Trophoblast cell (in vitro differentiated cells and primary cell): ENCODE results near the gene OR2H2.

ENCODE experiments used
- DNase-seq, 2 donors: peaks; one replicate each; pipeline ENCODE4 v3.0.0-alpha.2; 2016
- H2AFZ ChIP-seq: 2 replicates; pipeline ENCODE4 v1.6.1; 2013; ENCODE audit warnings: low read length, moderate library complexity, mild to moderate bottlenecking; ENCODE audit not compliant: insufficient read depth, poor library complexity
- H2AK5ac ChIP-seq: 2 replicates; pipeline ENCODE4 v1.6.1; 2013; ENCODE audit warnings: mild to moderate bottlenecking, low read length
- H2BK120ac ChIP-seq: 2 replicates; pipeline ENCODE4 v1.6.1; 2013; ENCODE audit warnings: low read length, mild to moderate bottlenecking, moderate library complexity; ENCODE audit not compliant: insufficient read depth, poor library complexity
- H2BK12ac ChIP-seq: 2 replicates; pipeline ENCODE4 v1.6.1; 2013; ENCODE audit warnings: mild to moderate bottlenecking, low read length, moderate library complexity
- H2BK5ac ChIP-seq: 2 replicates; pipeline ENCODE4 v1.6.1; 2013; ENCODE audit warnings: low read length, low read depth, moderate library complexity, mild to moderate bottlenecking; ENCODE audit not compliant: poor library complexity
- H3K14ac ChIP-seq: 2 replicates; pipeline ENCODE4 v1.6.1; 2013; ENCODE audit warnings: mild to moderate bottlenecking, low read length
- H3K18ac ChIP-seq: 2 replicates; pipeline ENCODE4 v1.6.1; 2013; ENCODE audit warnings: mild to moderate bottlenecking, low read length
- H3K23ac ChIP-seq: 2 replicates; pipeline ENCODE4 v1.6.1; 2013; ENCODE audit warnings: low read length
- H3K27ac ChIP-seq: 2 replicates; pipeline ENCODE4 v1.5.1; 2013; ENCODE audit warnings: low read depth, mild to moderate bottlenecking, inconsistent platforms, low read length, moderate library complexity
- H3K27me3 ChIP-seq: 2 replicates; pipeline ENCODE4 v1.6.1; 2013; ENCODE audit warnings: inconsistent platforms, mild to moderate bottlenecking, low read length, moderate library complexity; ENCODE audit not compliant: insufficient read depth
- H3K36me3 ChIP-seq, 2 experiments: 1 replicate in 1 of 2; 2 replicates in 1 of 2; pipeline ENCODE4 v1.6.1; 2013; ENCODE audit warnings: low read length in 2 of 2, mild to moderate bottlenecking in 2 of 2, moderate library complexity in 1 of 2; ENCODE audit not compliant: insufficient read depth in 2 of 2, control insufficient read depth in 1 of 2
- H3K4ac ChIP-seq: 2 replicates; pipeline ENCODE4 v1.6.1; 2013; ENCODE audit warnings: low read depth, mild to moderate bottlenecking, low read length, moderate library complexity
- H3K4me1 ChIP-seq, 2 experiments: 1 replicate in 1 of 2; 2 replicates in 1 of 2; pipeline ENCODE4 v1.6.1; 2013; ENCODE audit warnings: low read length in 2 of 2, mild to moderate bottlenecking in 2 of 2, moderate library complexity in 1 of 2; ENCODE audit not compliant: insufficient read depth in 2 of 2, control insufficient read depth in 1 of 2
- H3K4me2 ChIP-seq: 2 replicates; pipeline ENCODE4 v1.6.1; 2013; ENCODE audit warnings: inconsistent platforms, mild to moderate bottlenecking, low read length, moderate library complexity
- H3K4me3 ChIP-seq: 2 replicates; pipeline ENCODE4 v1.5.1; 2013; ENCODE audit warnings: mild to moderate bottlenecking, low read depth, low read length, inconsistent platforms
- H3K79me1 ChIP-seq: one replicate; pipeline ENCODE4 v1.6.1; 2013; ENCODE audit warnings: low read length
- H3K79me2 ChIP-seq: 2 replicates; pipeline ENCODE4 v1.6.1; 2013; ENCODE audit warnings: low read length, mild to moderate bottlenecking; ENCODE audit not compliant: control insufficient read depth, insufficient read depth, poor library complexity
- H3K9ac ChIP-seq: 2 replicates; pipeline ENCODE4 v1.6.1; 2013; ENCODE audit warnings: mild to moderate bottlenecking, low read length
- H3K9me3 ChIP-seq: 2 replicates; pipeline ENCODE4 v1.6.1; 2013; ENCODE audit warnings: low read depth, mild to moderate bottlenecking, control low read depth, inconsistent platforms, low read length; ENCODE audit not compliant: insufficient read depth
- H4K12ac ChIP-seq: 2 replicates; pipeline ENCODE4 v1.6.1; 2013; ENCODE audit warnings: low read depth, mild to moderate bottlenecking, low read length, moderate library complexity
- H4K8ac ChIP-seq: 2 replicates; pipeline ENCODE4 v1.6.1; 2013; ENCODE audit warnings: low read depth, mild to moderate bottlenecking, low read length, moderate library complexity
- H4K91ac ChIP-seq: one replicate; pipeline ENCODE4 v1.6.1; 2013; ENCODE audit warnings: low read depth, mild to moderate bottlenecking, low read length, moderate library complexity
- WGBS: extraction: QIAGEN DNeasy Blood & Tissue Kit; methylation state at CpG from one replicate; pipeline ENCODE4 v1.1.7; 2013; ENCODE audit warnings: missing lambda C conversion rate; ENCODE audit not compliant: insufficient read length, insufficient coverage; ENCODE audit errors: extremely low coverage; 5-methylcytosine and 5-hydroxymethylcytosine counted together

OR2H2 gene

GRCh38 chr6:29620630-29621029, 35.7 kb downstream of the OR2H2 start:
- WGBS, result no CpG with 5 or more reads among the region's 4 CpGs
- H3K23ac ChIP-seq, result no peak overlapping the region
- H2AK5ac ChIP-seq, result no peak overlapping the region
- no peaks in the 10 kb centered on the region for H3K79me2 ChIP-seq
- H3K18ac ChIP-seq, result no peak overlapping the region
- H2BK12ac ChIP-seq, result no peak overlapping the region
- no peak overlapping the region for H4K12ac ChIP-seq
- no peak overlapping the region for H2BK120ac ChIP-seq
- no peak overlapping the region for H4K8ac ChIP-seq
- H3K79me1 ChIP-seq, result no peaks in the 10 kb centered on the region
- H2BK5ac ChIP-seq, result no peak overlapping the region
- no peak overlapping the region for H2AFZ ChIP-seq
- H3K4me3 ChIP-seq, result no peak overlapping the region
- no peak overlapping the region for H3K9ac ChIP-seq
- H3K27me3 ChIP-seq, result no peaks in the 10 kb centered on the region
- DNase-seq, result no peak
- H3K4me2 ChIP-seq, result no peak overlapping the region
- peaks cover 0 to 2% of the 10 kb centered on the region in 2 experiments for H3K4me1 ChIP-seq
- H3K36me3 ChIP-seq, result peaks cover 23 to 35% of the 10 kb centered on the region in 2 experiments
- no peak overlapping the region for H3K14ac ChIP-seq
- H4K91ac ChIP-seq, result no peak overlapping the region
- no peaks in the 10 kb centered on the region for H3K9me3 ChIP-seq
- H3K27ac ChIP-seq, result no peak overlapping the region
- no peak overlapping the region for H3K4ac ChIP-seq

GRCh38 chr6:29624520-29624961, 39.6 kb downstream of the OR2H2 start:
- Histone ChIP-seq H3K9me3 (no peaks in the 10 kb centered on the region), H3K4me3 (no peak overlapping the region), H3K36me3 (peaks cover 18 to 26% of the 10 kb centered on the region in 2 experiments), H3K27me3 (no peaks in the 10 kb centered on the region), H2BK5ac (no peak overlapping the region), H3K23ac (no peak overlapping the region), H3K79me2 (peaks cover 2% of the 10 kb centered on the region), H4K12ac (no peak overlapping the region), H4K91ac (no peak overlapping the region), H2BK120ac (no peak overlapping the region), H4K8ac (no peak overlapping the region), H3K79me1 (peaks cover 2% of the 10 kb centered on the region), H3K4ac (no peak overlapping the region), H3K9ac (no peak overlapping the region), H3K14ac (no peak overlapping the region), H3K4me1 (peaks cover 3 to 6% of the 10 kb centered on the region in 2 experiments), H3K4me2 (no peak overlapping the region), H2AK5ac (no peak overlapping the region), H2BK12ac (no peak overlapping the region), H2AFZ (no peak overlapping the region), H3K18ac (no peak overlapping the region), H3K27ac (no peak overlapping the region)
- DNase-seq, result no peak
- WGBS, result no CpG with 5 or more reads among the region's 3 CpGs

GRCh38 chr6:29625337-29625930, 40.5 kb downstream of the OR2H2 start:
- no peak overlapping the region for H2AK5ac ChIP-seq
- H3K9me3 ChIP-seq, result no peaks in the 10 kb centered on the region
- peaks cover 3 to 6% of the 10 kb centered on the region in 2 experiments for H3K4me1 ChIP-seq
- H3K14ac ChIP-seq, result no peak overlapping the region
- no peak overlapping the region for H3K9ac ChIP-seq
- no peak overlapping the region for H2AFZ ChIP-seq
- no peak overlapping the region for H3K27ac ChIP-seq
- H3K4me2 ChIP-seq, result no peak overlapping the region
- DNase-seq, result no peak
- no peak overlapping the region for H3K23ac ChIP-seq
- WGBS, result no CpG with 5 or more reads among the region's 7 CpGs
- H3K18ac ChIP-seq, result no peak overlapping the region
- peaks cover 2% of the 10 kb centered on the region for H3K79me1 ChIP-seq
- H2BK12ac ChIP-seq, result no peak overlapping the region
- no peaks in the 10 kb centered on the region for H3K27me3 ChIP-seq
- H4K91ac ChIP-seq, result no peak overlapping the region
- no peak overlapping the region for H3K4me3 ChIP-seq
- no peak overlapping the region for H2BK5ac ChIP-seq
- no peak overlapping the region for H3K4ac ChIP-seq
- no peak overlapping the region for H4K8ac ChIP-seq
- peaks cover 16 to 23% of the 10 kb centered on the region in 2 experiments for H3K36me3 ChIP-seq
- no peak overlapping the region for H4K12ac ChIP-seq
- peaks cover 2% of the 10 kb centered on the region for H3K79me2 ChIP-seq
- H2BK120ac ChIP-seq, result no peak overlapping the region

GRCh38 chr6:29626948-29627754, 42.2 kb downstream of the OR2H2 start:
- Histone ChIP-seq H3K4me1 (peaks cover 9 to 13% of the 10 kb centered on the region in 2 experiments), H4K12ac (peak overlapping the region; percentile 39), H2AFZ (peak overlapping the region; percentile 66), H3K9me3 (no peaks in the 10 kb centered on the region), H3K4ac (no peak overlapping the region), H3K79me1 (peaks cover 2% of the 10 kb centered on the region), H3K14ac (no peak overlapping the region), H2BK5ac (peak overlapping the region; percentile 50), H3K79me2 (peaks cover 2% of the 10 kb centered on the region), H3K27me3 (peaks cover 7% of the 10 kb centered on the region), H2AK5ac (no peak overlapping the region), H3K36me3 (peaks cover 10 to 13% of the 10 kb centered on the region in 2 experiments), H3K27ac (no peak overlapping the region), H3K18ac (peak overlapping the region; percentile 49), H4K91ac (peak overlapping the region; percentile 59), H3K4me2 (peak overlapping the region; percentile 87), H2BK120ac (no peak overlapping the region), H2BK12ac (no peak overlapping the region), H3K4me3 (peak overlapping the region; percentile 63), H4K8ac (peak overlapping the region; percentile 54), H3K23ac (no peak overlapping the region), H3K9ac (no peak overlapping the region)
- WGBS, result no CpG with 5 or more reads among the region's 31 CpGs
- no peak for DNase-seq
